ENCODE measurements around the gene BRAF.
"Not testable (repeated sequence)": the region's sequence is repeated elsewhere in the genome, so short reads cannot be mapped to it uniquely, and the experiment has no call there.

Gene BRAF

DNA sequence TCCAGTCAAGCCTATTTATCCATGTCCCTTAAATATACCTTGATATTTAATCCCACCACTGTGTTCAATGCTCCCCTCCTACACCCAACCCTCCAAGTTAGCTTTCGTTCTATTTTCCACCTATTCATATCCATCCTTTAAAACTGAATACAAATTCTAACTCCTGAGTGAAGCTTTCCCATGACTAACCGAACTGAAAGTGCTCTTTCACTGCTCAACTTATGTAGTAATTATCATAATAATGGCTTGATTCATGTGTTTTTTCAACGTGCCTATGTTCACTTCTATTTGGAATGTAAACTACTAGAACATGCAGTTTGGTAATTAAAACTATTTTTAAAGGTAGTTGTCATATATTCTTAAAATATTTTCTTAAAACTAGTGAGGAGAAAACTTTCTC lies 170.2 kb downstream of the BRAF start:
- intact Hi-C loops (cut with micrococcal nuclease), result no loop called here
- no peak overlapping the region for H3K27ac Mint-ChIP-seq
- peaks cover 9% of the 10 kb centered on the region for H3K4me1 Mint-ChIP-seq (ENCODE audit: low read depth)
- H3K9me3 Mint-ChIP-seq, result no peaks in the 10 kb centered on the region
- no peak overlapping the region for H3K4me3 Mint-ChIP-seq
- no peaks in the 10 kb centered on the region for H3K27me3 Mint-ChIP-seq
- peaks cover 26% of the 10 kb centered on the region for H3K36me3 Mint-ChIP-seq (ENCODE audit: low read depth)

DNA sequence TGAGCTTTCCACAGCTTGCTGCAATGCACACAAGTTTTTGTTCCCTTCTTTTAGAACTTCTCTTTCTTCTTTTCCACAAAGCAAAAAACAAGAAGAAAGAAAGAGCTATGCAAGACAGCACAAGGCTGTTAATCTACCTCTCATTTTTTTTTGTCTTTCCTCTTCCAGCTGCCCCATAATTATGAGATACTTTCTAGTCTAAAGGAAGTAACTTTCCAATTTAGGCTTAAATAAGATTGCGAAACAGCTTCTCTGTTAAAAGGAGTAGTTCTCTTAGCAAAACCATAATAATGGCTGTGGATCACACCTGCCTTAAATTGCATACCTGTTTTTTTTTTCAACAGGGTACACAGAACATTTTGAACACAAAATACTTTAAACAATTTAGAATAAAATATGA lies 172.2 kb downstream of the BRAF start:
- Mint-ChIP-seq H3K9me3 (no peaks in the 10 kb centered on the region), H3K27me3 (no peaks in the 10 kb centered on the region), H3K4me3 (no peak overlapping the region), H3K4me1 (ENCODE audit: low read depth) (peaks cover 9% of the 10 kb centered on the region), H3K36me3 (ENCODE audit: low read depth) (peaks cover 13% of the 10 kb centered on the region), H3K27ac (peak overlapping the region; percentile 22)
- intact Hi-C loops (cut with micrococcal nuclease), result no loop called here

- intact Hi-C loops (cut with micrococcal nuclease), result no loop called here
- no peak overlapping the region for H3K4me3 Mint-ChIP-seq
- peaks cover 6% of the 10 kb centered on the region for H3K36me3 Mint-ChIP-seq (ENCODE audit: low read depth)
- no peaks in the 10 kb centered on the region for H3K27me3 Mint-ChIP-seq
- no peak overlapping the region for H3K27ac Mint-ChIP-seq
- no peaks in the 10 kb centered on the region for H3K9me3 Mint-ChIP-seq
- peaks cover 9% of the 10 kb centered on the region for H3K4me1 Mint-ChIP-seq (ENCODE audit: low read depth)
Measured at GRCh38 chr7:140746751-140747150, 178.0 kb downstream of the BRAF start.

DNA sequence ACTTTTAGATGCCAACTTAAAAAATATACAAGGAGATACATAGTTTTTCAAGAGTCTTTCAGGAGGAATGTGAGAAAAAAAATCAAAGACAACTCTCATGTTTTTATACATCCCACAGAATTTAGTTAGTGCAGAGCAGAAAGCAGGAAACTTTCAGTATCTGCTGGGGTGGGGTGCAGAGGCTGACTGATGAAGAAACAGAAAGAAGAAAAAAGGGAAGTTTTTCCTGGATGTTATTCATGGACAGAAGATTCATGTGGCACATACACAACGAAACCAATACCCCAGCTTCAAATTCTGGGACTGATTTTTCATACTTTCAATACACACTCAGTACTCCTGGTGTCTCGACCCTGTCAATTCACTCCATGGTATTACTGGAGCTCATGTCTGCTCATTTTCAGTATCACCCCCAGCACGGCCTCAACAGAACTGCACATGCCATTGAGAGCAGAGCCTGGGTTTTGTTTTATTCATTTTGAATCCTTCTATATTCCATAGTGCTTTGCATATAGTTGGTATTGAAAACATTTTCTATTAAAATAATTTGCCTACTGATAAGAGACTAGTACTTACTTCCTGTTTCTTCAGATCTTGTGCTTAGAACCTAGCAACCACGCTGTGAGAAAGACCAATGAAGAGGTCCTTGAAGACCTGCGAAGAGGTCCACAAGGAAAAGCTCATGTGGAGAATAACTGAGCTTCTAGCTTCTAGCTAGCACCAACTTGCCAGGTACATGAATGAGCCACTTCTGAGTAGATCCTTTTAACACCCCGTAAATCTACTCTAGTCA lies 179.3 kb downstream of the BRAF start:
- H3K4me3 Mint-ChIP-seq, result no peak overlapping the region
- peaks cover 5% of the 10 kb centered on the region for H3K36me3 Mint-ChIP-seq (ENCODE audit: low read depth)
- H3K27me3 Mint-ChIP-seq, result no peaks in the 10 kb centered on the region
- H3K4me1 Mint-ChIP-seq (ENCODE audit: low read depth), result peaks cover 9% of the 10 kb centered on the region
- intact Hi-C loops (cut with micrococcal nuclease), result no loop called here
- no peaks in the 10 kb centered on the region for H3K9me3 Mint-ChIP-seq
- no peak overlapping the region for H3K27ac Mint-ChIP-seq

- H3K4me3 Mint-ChIP-seq, result no peak overlapping the region
- peaks cover 9% of the 10 kb centered on the region for H3K4me1 Mint-ChIP-seq (ENCODE audit: low read depth)
- H3K27me3 Mint-ChIP-seq, result no peaks in the 10 kb centered on the region
- no peaks in the 10 kb centered on the region for H3K9me3 Mint-ChIP-seq
- H3K36me3 Mint-ChIP-seq (ENCODE audit: low read depth), result peaks cover 10% of the 10 kb centered on the region
- intact Hi-C loops (cut with micrococcal nuclease), result no loop called here
- H3K27ac Mint-ChIP-seq, result no peak overlapping the region
Measured at GRCh38 chr7:140744005-140744404, 180.7 kb downstream of the BRAF start.

DNA sequence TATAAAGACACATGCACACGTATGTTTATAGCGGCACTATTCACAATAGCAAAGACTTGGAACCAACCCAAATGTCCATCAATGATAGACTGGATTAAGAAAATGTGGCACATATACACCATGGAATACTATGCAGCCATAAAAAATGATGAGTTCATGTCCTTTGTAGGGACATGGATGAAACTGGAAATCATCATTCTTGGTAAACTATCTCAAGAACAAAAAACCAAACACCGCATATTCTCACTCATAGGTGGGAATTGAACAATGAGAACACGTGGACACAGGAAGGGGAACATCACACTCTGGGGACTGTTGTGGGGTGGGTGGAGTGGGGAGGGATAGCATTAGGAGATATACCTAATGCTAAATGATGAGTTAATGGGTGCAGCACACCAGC lies 181.5 kb downstream of the BRAF start:
- intact Hi-C loops (cut with micrococcal nuclease); H3K9me3 Mint-ChIP-seq; H3K27me3 Mint-ChIP-seq; H3K27ac Mint-ChIP-seq; H3K4me3 Mint-ChIP-seq; H3K4me1 Mint-ChIP-seq (ENCODE audit: low read depth): not testable (repeated sequence)
- peaks cover 18% of the 10 kb centered on the region for H3K36me3 Mint-ChIP-seq (ENCODE audit: low read depth)

DNA sequence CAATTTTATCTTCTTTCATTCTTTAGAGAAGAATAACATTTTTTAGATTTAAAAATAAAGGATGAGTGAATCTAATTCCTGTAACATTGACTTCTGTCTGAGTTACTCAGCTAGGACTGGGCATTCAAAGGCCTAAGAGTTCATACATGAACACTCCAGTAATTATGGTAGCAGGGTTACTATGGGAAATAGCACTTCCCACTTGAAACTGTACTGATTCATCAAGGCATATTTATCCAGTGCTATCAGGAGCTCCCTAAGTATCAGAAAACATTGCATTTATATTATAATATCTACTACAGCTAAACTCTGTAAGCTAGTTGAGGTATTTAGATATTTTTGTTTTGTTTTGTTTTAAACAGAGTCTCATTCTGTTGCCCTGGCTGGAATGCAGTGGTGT lies 186.4 kb downstream of the BRAF start:
- no peak overlapping the region for H3K27ac Mint-ChIP-seq
- H3K27me3 Mint-ChIP-seq, result no peaks in the 10 kb centered on the region

GRCh38 chr7:140734729-140735128 lies 190.0 kb downstream of the BRAF start:
- Mint-ChIP-seq H3K27me3 (no peaks in the 10 kb centered on the region), H3K4me1 (ENCODE audit: low read depth) (no peaks in the 10 kb centered on the region), H3K4me3 (no peak overlapping the region), H3K9me3 (no peaks in the 10 kb centered on the region), H3K36me3 (ENCODE audit: low read depth) (peaks cover 50% of the 10 kb centered on the region), H3K27ac (no peak overlapping the region)
- intact Hi-C loops (cut with micrococcal nuclease), result no loop called here

More for the DNA sequence above, 186.4 kb downstream of the BRAF start:
- Mint-ChIP-seq H3K36me3 (ENCODE audit: low read depth) (peaks cover 36% of the 10 kb centered on the region), H3K9me3 (no peaks in the 10 kb centered on the region), H3K4me3 (no peak overlapping the region), H3K4me1 (ENCODE audit: low read depth) (no peaks in the 10 kb centered on the region)
- intact Hi-C loops (cut with micrococcal nuclease), result no loop called here

DNA sequence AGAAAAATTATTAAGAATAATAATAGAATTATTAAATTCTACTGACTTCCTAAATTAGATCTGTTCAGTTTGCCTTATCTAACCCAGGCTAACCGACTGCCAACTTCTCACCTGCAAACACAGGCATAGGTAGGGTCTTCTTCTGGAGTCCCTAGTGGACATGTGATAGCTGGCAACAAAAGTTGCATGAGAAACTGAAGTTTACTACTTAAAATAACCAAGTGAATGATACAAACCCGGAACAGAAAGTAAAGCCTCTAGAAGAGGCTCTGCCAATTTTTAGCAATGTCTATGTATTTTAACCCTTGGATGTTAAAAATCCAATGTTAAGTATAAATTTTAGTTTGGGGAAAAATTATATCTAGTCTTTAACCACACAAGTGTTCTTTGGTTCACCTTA lies 190.6 kb downstream of the BRAF start:
- H3K4me1 Mint-ChIP-seq (ENCODE audit: low read depth), result no peaks in the 10 kb centered on the region

DNA sequence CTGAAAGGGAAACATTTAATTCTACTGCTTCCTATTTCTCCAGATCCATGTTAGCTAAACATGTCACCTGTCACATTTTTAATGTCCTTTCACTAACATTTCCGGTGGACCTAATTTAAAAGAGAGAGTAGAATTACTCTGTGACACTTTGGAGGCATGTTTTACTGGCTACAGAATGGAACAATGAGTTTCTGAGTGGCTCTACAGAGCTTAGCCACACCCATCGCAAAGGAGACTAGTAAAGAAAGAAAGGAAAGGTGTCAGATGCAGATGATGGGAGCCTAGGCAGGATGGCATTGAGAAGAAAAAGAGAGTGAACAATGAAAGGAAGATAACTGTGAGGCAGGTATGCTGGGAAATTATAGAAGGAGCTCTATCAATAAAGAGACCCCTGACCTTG lies 192.3 kb downstream of the BRAF start:
- Mint-ChIP-seq H3K36me3 (ENCODE audit: low read depth) (peaks cover 44% of the 10 kb centered on the region), H3K27me3 (no peaks in the 10 kb centered on the region), H3K27ac (no peak overlapping the region), H3K9me3 (no peaks in the 10 kb centered on the region), H3K4me1 (ENCODE audit: low read depth) (no peaks in the 10 kb centered on the region), H3K4me3 (no peak overlapping the region)
- intact Hi-C loops (cut with micrococcal nuclease), result no loop called here

More for the DNA sequence above, 190.6 kb downstream of the BRAF start:
- intact Hi-C loops (cut with micrococcal nuclease), result no loop called here
- Mint-ChIP-seq H3K27ac (no peak overlapping the region), H3K9me3 (no peaks in the 10 kb centered on the region), H3K4me3 (no peak overlapping the region), H3K27me3 (no peaks in the 10 kb centered on the region), H3K36me3 (ENCODE audit: low read depth) (peaks cover 50% of the 10 kb centered on the region)

DNA sequence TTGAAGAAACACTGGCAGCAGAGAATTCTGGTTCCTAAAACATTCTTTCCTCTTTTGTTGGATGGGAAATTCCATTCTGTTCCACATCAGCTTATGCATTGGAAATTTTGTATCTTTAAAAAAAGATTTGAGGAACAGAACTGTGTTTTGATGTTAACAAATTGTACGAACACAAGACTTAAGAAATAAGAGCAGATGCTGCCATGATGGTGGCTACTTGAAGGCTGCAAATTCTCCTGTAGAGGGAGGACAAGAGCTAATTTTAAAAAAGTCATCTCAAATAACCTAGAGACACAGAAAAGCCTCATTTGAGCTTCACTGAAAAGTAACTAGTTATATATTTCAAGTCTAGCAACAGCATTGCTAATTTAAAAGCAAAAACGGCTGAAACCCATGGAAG lies 198.4 kb downstream of the BRAF start:
- H3K4me1 Mint-ChIP-seq (ENCODE audit: low read depth), result no peaks in the 10 kb centered on the region
- H3K9me3 Mint-ChIP-seq, result no peaks in the 10 kb centered on the region
- peaks cover 36% of the 10 kb centered on the region for H3K36me3 Mint-ChIP-seq (ENCODE audit: low read depth)
- no peak overlapping the region for H3K27ac Mint-ChIP-seq
- no peak overlapping the region for H3K4me3 Mint-ChIP-seq
- H3K27me3 Mint-ChIP-seq, result no peaks in the 10 kb centered on the region
- intact Hi-C loops (cut with micrococcal nuclease), result no loop called here

GRCh38 chr7:140724706-140725105 lies 200.0 kb downstream of the BRAF start:
- peaks cover 10% of the 10 kb centered on the region for H3K4me1 Mint-ChIP-seq (ENCODE audit: low read depth)
- H3K4me3 Mint-ChIP-seq, result no peak overlapping the region
- no peak overlapping the region for H3K27ac Mint-ChIP-seq
- no peaks in the 10 kb centered on the region for H3K9me3 Mint-ChIP-seq
- no peaks in the 10 kb centered on the region for H3K27me3 Mint-ChIP-seq
- intact Hi-C loops (cut with micrococcal nuclease), result no loop called here
- peaks cover 21% of the 10 kb centered on the region for H3K36me3 Mint-ChIP-seq (ENCODE audit: low read depth)

- Mint-ChIP-seq H3K4me1 (ENCODE audit: low read depth) (peaks cover 17% of the 10 kb centered on the region), H3K36me3 (ENCODE audit: low read depth) (peaks cover 11% of the 10 kb centered on the region), H3K4me3 (no peak overlapping the region), H3K27me3 (no peaks in the 10 kb centered on the region), H3K27ac (no peak overlapping the region), H3K9me3 (no peaks in the 10 kb centered on the region)
- intact Hi-C loops (cut with micrococcal nuclease), result no loop called here
Measured at GRCh38 chr7:140723574-140723973, 201.2 kb downstream of the BRAF start.

GRCh38 chr7:140723006-140723405 lies 201.7 kb downstream of the BRAF start:
- Mint-ChIP-seq H3K4me3 (no peak overlapping the region), H3K27ac (no peak overlapping the region), H3K9me3 (no peaks in the 10 kb centered on the region), H3K4me1 (ENCODE audit: low read depth) (peaks cover 17% of the 10 kb centered on the region), H3K36me3 (ENCODE audit: low read depth) (peaks cover 11% of the 10 kb centered on the region), H3K27me3 (no peaks in the 10 kb centered on the region)
- intact Hi-C loops (cut with micrococcal nuclease), result no loop called here

GRCh38 chr7:140722254-140722653 lies 202.5 kb downstream of the BRAF start:
- Mint-ChIP-seq H3K4me1 (ENCODE audit: low read depth) (peaks cover 17% of the 10 kb centered on the region), H3K27me3 (no peaks in the 10 kb centered on the region), H3K9me3 (no peaks in the 10 kb centered on the region), H3K27ac (no peak overlapping the region), H3K36me3 (ENCODE audit: low read depth) (peaks cover 11% of the 10 kb centered on the region), H3K4me3 (no peak overlapping the region)
- intact Hi-C loops (cut with micrococcal nuclease), result no loop called here

Measured in dendritic cell treated with granulocyte-macrophage colony-stimulating factor and Interleukin-4, amounts not matched to agents 40 ng/mL and 50 ng/mL, for 4 days (primary cell).